Glutamatergic neuron (in vitro differentiated cells): ENCODE data around the gene CTNND2. TPM values are rescaled to one million over a fixed set of nuclear protein-coding genes. Genes with fewer than 3 reads are reported as not detected.

Experiments used
- DNase-seq: peaks from one replicate; pipeline ENCODE4 v3.0.0; 2022
- H3K27ac Mint-ChIP-seq: one replicate; pipeline ENCODE4 v1.8.0; 2020; ENCODE audit warnings: mild to moderate bottlenecking, mixed read lengths, inconsistent platforms; ENCODE audit not compliant: unreplicated experiment
- H3K27me3 Mint-ChIP-seq: one replicate; pipeline ENCODE4 v1.8.0; 2020; ENCODE audit warnings: mild to moderate bottlenecking, moderate library complexity, mixed read lengths, inconsistent platforms; ENCODE audit not compliant: unreplicated experiment
- H3K36me3 Mint-ChIP-seq: one replicate; pipeline ENCODE4 v1.8.0; 2020; ENCODE audit warnings: mild to moderate bottlenecking, mixed read lengths, inconsistent platforms; ENCODE audit not compliant: unreplicated experiment
- H3K4me1 Mint-ChIP-seq: one replicate; pipeline ENCODE4 v1.8.0; 2020; ENCODE audit warnings: mild to moderate bottlenecking, low read depth, mixed read lengths, inconsistent platforms; ENCODE audit not compliant: unreplicated experiment
- H3K4me3 Mint-ChIP-seq: one replicate; pipeline ENCODE4 v1.8.0; 2020; ENCODE audit warnings: mild to moderate bottlenecking, mixed read lengths, inconsistent platforms; ENCODE audit not compliant: unreplicated experiment
- H3K9me3 Mint-ChIP-seq: one replicate; pipeline ENCODE4 v1.8.0; 2020; ENCODE audit warnings: mild to moderate bottlenecking, moderate library complexity, mixed read lengths, inconsistent platforms; ENCODE audit not compliant: unreplicated experiment
- CTCF ChIP-seq: fragments of 200-600 bp; sonication (generic); IDR thresholded peaks from one replicate; pipeline ENCODE4 v1.5.0; 2021; ENCODE audit not compliant: partially characterized antibody, unreplicated experiment
- total RNA-seq: library from RNA; stranded (reverse); fragmentation: NEBNext Ultra II Directional; extraction: Animal tissue kit (Norgen Biotek cat#: 25700); gene quantifications from one replicate; pipeline ENCODE4 v1.2.1, GENCODE V29; 2021; ENCODE audit not compliant: unreplicated experiment

Gene CTNND2
- total RNA-seq, 1 donor from 2014 or later: 134 TPM

- no peak for TF ChIP-seq CTCF
- Mint-ChIP-seq H3K4me1 (peaks cover 42% of the 10 kb centered on the region), H3K27ac (no peak overlapping the region), H3K36me3 (no peaks in the 10 kb centered on the region), H3K9me3 (peaks cover 2% of the 10 kb centered on the region), H3K4me3 (no peak overlapping the region), H3K27me3 (no peaks in the 10 kb centered on the region)
- no peak for DNase-seq
Measured at GRCh38 chr5:10934783-10935355, 969.4 kb downstream of the CTNND2 start.

- DNase-seq: peak; percentile 50
- peaks cover 3% of the 10 kb centered on the region for H3K9me3 Mint-ChIP-seq
- no peaks in the 10 kb centered on the region for H3K27me3 Mint-ChIP-seq
- peaks cover 42% of the 10 kb centered on the region for H3K4me1 Mint-ChIP-seq
- peak overlapping the region; percentile 87 for H3K27ac Mint-ChIP-seq
- peak overlapping the region; percentile 44 for H3K4me3 Mint-ChIP-seq
- H3K36me3 Mint-ChIP-seq: peaks cover 7% of the 10 kb centered on the region
- TF ChIP-seq CTCF: no peak
Measured at GRCh38 chr5:10933121-10933520, 971.1 kb downstream of the CTNND2 start.

GRCh38 chr5:10932426-10932825, 971.8 kb downstream of the CTNND2 start:
- Mint-ChIP-seq H3K4me1 (peaks cover 42% of the 10 kb centered on the region), H3K36me3 (peaks cover 7% of the 10 kb centered on the region), H3K27ac (peak overlapping the region; percentile 87), H3K4me3 (peak overlapping the region; percentile 6), H3K27me3 (no peaks in the 10 kb centered on the region), H3K9me3 (peaks cover 4% of the 10 kb centered on the region)
- DNase-seq: no peak
- no peak for TF ChIP-seq CTCF

DNA sequence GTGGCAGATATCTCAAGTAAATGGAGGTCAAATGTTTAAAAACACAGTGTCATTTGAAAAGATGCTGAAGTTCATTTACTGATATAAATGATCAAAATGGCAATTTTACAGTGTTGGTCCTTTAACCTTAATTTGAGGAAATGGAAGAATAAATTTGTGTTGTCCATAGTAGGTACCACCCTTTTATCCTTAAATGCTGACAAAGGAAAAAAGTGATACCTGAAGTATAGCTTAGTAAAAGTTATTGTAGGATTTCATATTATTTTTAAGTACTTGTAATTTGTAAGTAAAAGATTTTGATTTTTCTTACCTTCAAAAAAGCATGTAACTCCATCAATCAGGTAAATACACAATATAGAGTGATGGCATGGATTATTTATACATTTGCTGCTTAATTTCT, 976.6 kb downstream of the CTNND2 start:
- no peak overlapping the region for H3K27ac Mint-ChIP-seq
- no peaks in the 10 kb centered on the region for H3K27me3 Mint-ChIP-seq

More for the DNA sequence above, 976.6 kb downstream of the CTNND2 start:
- Mint-ChIP-seq H3K4me1 (peaks cover 12% of the 10 kb centered on the region), H3K4me3 (no peak overlapping the region), H3K36me3 (peaks cover 7% of the 10 kb centered on the region), H3K9me3 (peaks cover 4% of the 10 kb centered on the region)
- DNase-seq: no peak
- TF ChIP-seq CTCF: no peak
